ELF-1 (cell line): ENCODE results near the gene COL3A1.

Source experiments
- DNase-seq: peaks from one replicate; pipeline ENCODE4 v3.0.0-alpha.2; 2016; ENCODE audit warnings: low read depth, low spot score

COL3A1 gene

GRCh38 chr2:189015359-189015758, 41.2 kb downstream of the COL3A1 start:
- DNase-seq: no peak

- no peak for DNase-seq
Observed at GRCh38 chr2:189016311-189016861, 42.2 kb downstream of the COL3A1 start.

GRCh38 chr2:189018631-189019030, 44.5 kb downstream of the COL3A1 start:
- no peak for DNase-seq

- no peak for DNase-seq
Observed at GRCh38 chr2:189020179-189020578, 46.0 kb downstream of the COL3A1 start.

GRCh38 chr2:189022053-189022481, 47.9 kb downstream of the COL3A1 start:
- no peak for DNase-seq

GRCh38 chr2:189022492-189022891, 48.3 kb downstream of the COL3A1 start:
- no peak for DNase-seq

GRCh38 chr2:189024901-189025618, 50.9 kb downstream of the COL3A1 start:
- no peak for DNase-seq

- no peak for DNase-seq
Observed at GRCh38 chr2:189037518-189037917, 63.3 kb downstream of the COL3A1 start.

- no peak for DNase-seq
Observed at GRCh38 chr2:189045836-189046235, 71.7 kb downstream of the COL3A1 start.

GRCh38 chr2:189046320-189046719, 72.1 kb downstream of the COL3A1 start:
- no peak for DNase-seq

GRCh38 chr2:189047171-189047888, 73.2 kb downstream of the COL3A1 start:
- DNase-seq: no peak

- no peak for DNase-seq
Observed at GRCh38 chr2:189048189-189048588, 74.0 kb downstream of the COL3A1 start.

GRCh38 chr2:189049709-189050164, 75.6 kb downstream of the COL3A1 start:
- DNase-seq: no peak

- DNase-seq: no peak
Observed at GRCh38 chr2:189050165-189050712, 76.1 kb downstream of the COL3A1 start.

GRCh38 chr2:189056200-189057106, 82.3 kb downstream of the COL3A1 start:
- DNase-seq: no peak

GRCh38 chr2:189057316-189057715, 83.1 kb downstream of the COL3A1 start:
- no peak for DNase-seq

GRCh38 chr2:189060096-189060642, 86.0 kb downstream of the COL3A1 start:
- no peak for DNase-seq
